Measurements from ENCODE around the gene STAMBP.

STAMBP gene

DNA sequence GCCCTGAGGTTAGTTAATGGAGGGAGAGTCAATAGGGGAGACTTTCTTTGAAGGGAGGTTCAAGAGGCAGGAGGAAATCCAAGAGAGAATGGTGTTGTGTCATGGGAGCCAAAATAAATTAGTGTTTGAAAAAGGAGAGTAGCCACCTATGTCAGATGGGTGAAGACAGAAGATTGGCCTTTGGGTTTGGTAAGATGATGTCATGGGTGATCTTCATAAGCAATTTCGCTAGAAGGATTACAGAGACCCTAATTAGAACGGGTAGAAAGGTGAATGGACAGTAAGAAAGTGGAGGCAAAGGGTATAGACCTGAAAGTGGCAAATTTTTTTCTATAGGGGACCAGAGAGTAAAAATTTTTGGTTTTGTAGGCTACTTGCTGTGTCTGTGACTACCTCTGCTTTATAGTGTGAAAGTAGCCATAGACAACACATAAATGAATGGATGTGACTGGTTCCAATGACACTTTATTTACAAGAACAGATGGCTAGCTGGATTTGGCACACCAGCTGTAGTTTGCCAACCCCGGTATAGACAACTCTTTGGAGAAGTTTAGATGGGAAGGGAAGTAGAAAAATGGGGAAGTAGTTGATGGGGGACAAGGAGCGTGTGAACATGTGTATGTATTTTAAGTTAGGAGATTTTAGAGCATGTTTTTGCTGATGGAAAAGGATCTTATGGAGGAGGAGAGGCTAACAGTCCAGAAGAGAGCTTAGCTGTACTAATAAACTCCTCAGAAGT lies 9.3 kb downstream of the STAMBP start:
- no peak overlapping the region for H3K4me3 ChIP-seq (ENCODE audit: low read depth, low read length)
- TF ChIP-seq, protein P1, sequence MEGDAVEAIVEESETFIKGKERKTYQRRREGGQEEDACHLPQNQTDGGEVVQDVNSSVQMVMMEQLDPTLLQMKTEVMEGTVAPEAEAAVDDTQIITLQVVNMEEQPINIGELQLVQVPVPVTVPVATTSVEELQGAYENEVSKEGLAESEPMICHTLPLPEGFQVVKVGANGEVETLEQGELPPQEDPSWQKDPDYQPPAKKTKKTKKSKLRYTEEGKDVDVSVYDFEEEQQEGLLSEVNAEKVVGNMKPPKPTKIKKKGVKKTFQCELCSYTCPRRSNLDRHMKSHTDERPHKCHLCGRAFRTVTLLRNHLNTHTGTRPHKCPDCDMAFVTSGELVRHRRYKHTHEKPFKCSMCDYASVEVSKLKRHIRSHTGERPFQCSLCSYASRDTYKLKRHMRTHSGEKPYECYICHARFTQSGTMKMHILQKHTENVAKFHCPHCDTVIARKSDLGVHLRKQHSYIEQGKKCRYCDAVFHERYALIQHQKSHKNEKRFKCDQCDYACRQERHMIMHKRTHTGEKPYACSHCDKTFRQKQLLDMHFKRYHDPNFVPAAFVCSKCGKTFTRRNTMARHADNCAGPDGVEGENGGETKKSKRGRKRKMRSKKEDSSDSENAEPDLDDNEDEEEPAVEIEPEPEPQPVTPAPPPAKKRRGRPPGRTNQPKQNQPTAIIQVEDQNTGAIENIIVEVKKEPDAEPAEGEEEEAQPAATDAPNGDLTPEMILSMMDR (IDR thresholded peaks at IDR 0.05; ENCODE audit: borderline replicate concordance, insufficient read depth, low read depth, low read length) = no peak

DNA sequence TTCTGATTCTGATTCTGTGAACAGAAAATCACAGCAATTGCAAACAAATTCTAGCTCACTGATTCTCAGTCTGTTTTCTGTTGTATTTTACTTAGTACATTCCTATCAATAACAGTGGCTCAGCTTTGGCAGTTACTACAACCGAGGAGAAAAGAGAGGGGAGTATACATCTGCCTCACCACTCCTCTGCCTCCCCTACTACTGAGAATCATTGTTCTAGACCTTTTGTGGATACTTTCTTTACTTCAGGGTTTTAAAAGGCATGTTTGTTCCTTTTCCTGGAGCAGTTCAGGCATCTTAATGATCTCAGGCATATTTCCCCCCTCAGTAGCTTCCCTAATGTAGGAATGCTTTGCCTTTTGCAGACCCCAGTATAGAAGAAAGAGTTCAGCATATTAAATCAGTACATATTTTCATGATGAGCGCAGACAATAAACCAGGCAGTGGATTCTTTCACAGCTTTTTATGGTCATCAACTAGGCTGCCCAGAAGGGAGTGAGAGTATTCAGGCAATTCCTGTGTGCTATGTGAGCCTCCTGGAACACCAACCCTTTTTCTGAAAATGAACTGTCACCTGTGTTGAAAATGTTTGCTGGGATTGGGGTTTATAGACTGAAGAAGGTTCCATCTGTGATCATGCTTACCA lies 10.3 kb downstream of the STAMBP start:
- H3K4me3 ChIP-seq (ENCODE audit: low read depth, low read length) = no peak overlapping the region
- TF ChIP-seq, protein P1 (IDR thresholded peaks at IDR 0.05; ENCODE audit: borderline replicate concordance, insufficient read depth, low read depth, low read length) = no peak

GRCh38 chr2:73839653-73840411 lies 11.1 kb downstream of the STAMBP start:
- H3K4me3 ChIP-seq (ENCODE audit: low read depth, low read length) = no peak overlapping the region
- TF ChIP-seq, protein P1 (IDR thresholded peaks at IDR 0.05; ENCODE audit: borderline replicate concordance, insufficient read depth, low read depth, low read length) = no peak

- TF ChIP-seq, protein P1 (IDR thresholded peaks at IDR 0.05; ENCODE audit: borderline replicate concordance, insufficient read depth, low read depth, low read length) = no peak
- no peak overlapping the region for H3K4me3 ChIP-seq (ENCODE audit: low read depth, low read length)
These were observed 13.4 kb downstream of the STAMBP start for GRCh38 chr2:73841912-73842738.

- H3K4me3 ChIP-seq (ENCODE audit: low read depth, low read length) = no peak overlapping the region
- TF ChIP-seq, protein P1 (IDR thresholded peaks at IDR 0.05; ENCODE audit: borderline replicate concordance, insufficient read depth, low read depth, low read length) = no peak
These were observed 13.9 kb downstream of the STAMBP start for GRCh38 chr2:73842739-73843019.

DNA sequence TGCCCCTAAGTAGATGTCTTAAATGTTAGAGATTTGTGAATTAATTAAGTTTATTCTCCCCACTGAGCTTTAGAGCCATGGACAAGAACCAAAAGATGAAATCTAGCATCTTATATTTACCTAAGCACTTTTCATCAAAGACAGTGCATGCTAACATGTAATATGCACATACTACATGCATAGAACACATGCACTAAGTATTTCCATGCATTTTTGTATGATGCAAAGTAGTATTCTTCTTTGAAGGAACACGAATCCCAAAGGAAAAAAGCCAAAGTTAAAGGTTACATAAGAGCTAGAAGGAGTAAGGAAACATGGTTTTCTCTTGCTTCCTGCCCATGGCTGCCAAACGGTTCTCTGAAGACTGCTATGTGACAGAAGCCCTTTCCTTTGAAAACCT lies 15.3 kb downstream of the STAMBP start:
- TF ChIP-seq, protein P1 (IDR thresholded peaks at IDR 0.05; ENCODE audit: borderline replicate concordance, insufficient read depth, low read depth, low read length) = no peak

More for the DNA sequence above, 15.3 kb downstream of the STAMBP start:
- H3K4me3 ChIP-seq (ENCODE audit: low read depth, low read length) = no peak overlapping the region

All from GM12875 (cell line).